HPDE6-E6E7 (cell line): ENCODE measurements around the gene SPATA33.
"Not testable (repeated sequence)": the region's sequence is repeated elsewhere in the genome, so short reads cannot be mapped to it uniquely, and the experiment has no call there.

Experiments
- DNase-seq: peaks from one replicate; pipeline ENCODE4 v3.0.0; 2011; ENCODE audit warnings: missing footprints; ENCODE audit errors: extremely low spot score

SPATA33 gene

DNA sequence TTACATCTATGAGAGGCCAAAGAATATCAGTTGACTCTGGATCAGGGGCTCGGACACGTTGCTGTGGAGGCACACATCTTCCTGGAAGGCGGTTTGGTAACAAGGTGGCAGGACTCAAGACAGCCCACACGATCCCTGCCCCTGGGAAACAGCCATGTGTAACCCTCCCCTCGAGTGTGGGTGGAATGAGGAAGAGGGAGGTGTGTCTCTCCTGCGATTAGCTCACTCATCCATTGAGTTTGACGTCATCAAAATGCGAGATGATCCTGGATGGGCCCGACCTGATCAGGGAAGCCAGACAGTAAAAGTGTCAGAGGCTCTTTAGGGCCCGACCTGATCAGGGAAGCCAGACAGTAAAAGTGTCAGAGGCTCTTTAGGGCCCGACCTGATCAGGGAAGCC is 6.6 kb downstream of the SPATA33 start:
- DNase-seq, result not testable (repeated sequence)

DNA sequence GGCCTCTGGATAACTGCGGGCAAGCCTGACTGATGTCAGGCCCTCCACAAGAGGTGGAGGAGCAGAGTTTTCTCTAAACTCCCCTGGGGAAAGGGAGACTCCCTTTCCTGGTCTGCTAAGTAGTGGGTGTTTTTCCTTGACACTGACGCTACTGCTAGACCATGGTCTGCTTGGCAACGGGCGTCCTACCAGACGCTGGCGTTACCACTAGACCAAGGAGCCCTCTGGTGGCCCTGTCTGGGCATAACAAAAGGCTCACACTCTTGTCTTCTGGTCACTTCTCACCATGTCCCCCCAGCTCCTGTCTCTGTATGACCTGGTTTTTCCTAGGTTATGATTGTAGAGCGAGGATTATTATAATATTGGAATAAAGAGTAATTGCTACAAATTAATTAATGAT is 9.4 kb downstream of the SPATA33 start:
- not testable (repeated sequence) for DNase-seq

DNA sequence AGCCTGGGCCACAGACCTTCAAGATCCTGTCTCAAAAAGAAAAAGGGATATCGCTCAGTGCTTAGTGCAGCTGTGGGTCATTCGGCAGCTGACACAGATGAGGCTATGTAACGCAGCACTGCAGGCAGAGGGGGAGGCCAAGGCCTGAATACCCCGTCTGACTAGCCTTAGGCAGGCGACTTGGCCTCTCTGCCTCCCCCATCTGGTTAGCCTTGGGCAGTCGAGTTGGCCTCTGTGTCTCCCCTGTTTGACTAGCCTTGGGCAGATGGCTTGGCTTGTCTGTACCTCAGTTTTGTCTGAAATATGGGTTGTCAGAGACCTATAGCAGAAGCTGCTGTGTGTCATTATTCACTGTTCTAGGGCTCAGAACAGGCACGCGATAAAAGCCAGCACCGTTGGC is 10.0 kb downstream of the SPATA33 start:
- no peak for DNase-seq

DNA sequence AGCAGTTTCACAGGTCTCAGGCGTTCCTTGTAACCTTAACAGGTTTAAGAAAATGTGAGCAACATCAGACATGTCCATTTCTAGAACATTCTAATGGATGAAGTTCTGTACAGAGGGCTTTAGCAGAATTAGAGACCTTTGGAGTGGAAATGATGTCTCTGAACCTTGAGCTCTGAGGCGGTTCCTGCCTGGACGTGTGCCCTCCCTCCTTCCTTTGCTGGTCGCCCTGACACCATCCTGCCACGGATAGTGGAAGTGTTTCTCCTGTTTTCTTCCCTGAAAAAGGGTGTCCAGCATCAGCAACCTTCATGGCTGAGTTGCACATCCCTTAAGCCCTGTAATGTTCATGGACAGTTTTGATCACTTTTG is 11.1 kb downstream of the SPATA33 start:
- DNase-seq, result no peak

DNA sequence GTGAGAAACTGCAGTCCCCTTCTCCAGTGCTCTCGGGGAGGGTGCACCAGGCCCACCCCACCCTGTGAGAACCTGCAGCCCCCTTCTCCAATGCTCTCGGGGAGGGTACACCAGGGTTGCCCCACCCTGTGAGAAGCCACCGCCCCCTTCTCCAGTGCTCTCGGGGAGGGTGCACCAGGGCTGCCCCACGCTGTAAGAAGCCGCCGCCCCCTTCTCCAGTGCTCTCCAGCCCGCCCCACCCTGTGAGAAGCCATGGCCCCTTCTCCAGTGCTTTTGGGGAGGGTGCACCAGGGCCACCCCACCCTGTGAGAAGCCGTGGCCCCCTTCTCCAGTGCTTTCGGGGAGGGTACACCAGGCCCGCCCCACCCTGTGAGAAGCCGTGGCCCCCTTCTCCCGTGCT is 12.1 kb downstream of the SPATA33 start:
- DNase-seq, result no peak

DNA sequence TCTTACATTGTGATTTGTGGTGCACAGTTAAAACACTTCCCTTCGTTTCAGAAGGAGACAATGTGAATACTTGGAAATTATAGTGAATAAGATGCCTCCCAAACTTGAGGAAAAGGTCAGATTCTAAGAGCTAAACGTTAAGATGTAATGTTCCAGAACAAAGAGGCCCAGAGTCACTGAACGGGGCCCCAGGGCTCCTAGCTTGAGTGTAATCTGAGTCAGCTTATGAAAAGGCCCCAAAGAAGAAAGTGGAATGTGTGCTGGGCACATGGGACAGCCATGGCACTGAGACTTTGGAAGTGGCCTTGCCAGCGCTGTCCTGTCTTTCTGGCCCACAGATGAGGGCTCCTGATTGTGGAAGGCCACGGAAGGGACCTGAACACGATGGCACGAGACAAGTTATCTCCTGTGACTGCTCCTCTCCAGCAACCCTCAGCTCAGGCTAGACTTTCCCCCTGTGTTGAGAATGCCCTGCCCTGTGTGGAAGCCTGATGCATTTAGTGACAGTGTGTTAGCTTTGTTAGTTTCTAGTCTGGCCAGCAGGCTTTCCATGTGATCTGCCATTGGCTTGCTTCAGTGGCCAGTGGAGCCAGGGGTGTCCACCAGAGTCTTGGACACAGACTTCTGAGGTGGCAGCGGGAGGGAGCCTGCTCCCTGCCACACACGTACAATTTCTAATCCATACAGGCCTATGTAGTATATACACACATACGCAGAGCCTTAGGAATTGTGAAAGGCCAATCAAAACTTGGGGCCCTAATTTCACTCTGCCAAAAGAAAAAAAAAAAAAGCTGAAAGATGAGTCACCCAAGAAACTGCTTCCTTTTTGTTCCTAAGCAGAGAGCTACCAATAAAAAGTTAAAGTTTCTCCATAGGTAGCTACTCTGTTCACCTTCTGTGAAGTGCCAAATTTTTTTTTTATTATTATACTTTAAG is 13.1 kb downstream of the SPATA33 start:
- DNase-seq, result peak; percentile 48

DNA sequence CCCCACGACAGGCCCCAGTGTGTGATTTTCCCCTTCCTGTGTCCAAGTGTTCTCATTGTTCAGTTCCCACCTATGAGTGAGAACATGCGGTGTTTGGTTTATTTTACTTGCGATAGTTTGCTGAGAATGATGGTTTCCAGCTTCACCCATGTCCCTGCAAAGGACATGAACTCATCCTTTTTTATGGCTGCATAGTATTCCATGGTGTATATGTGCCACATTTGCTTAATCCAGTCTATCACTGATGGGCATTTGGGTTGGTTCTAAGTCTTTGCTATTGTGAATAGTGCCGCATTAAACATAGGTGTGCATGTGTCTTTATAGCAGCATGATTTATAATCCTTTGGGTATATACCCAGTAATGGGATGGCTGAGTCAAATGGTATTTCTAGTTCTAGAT is 13.9 kb downstream of the SPATA33 start:
- DNase-seq, result not testable (repeated sequence)

DNA sequence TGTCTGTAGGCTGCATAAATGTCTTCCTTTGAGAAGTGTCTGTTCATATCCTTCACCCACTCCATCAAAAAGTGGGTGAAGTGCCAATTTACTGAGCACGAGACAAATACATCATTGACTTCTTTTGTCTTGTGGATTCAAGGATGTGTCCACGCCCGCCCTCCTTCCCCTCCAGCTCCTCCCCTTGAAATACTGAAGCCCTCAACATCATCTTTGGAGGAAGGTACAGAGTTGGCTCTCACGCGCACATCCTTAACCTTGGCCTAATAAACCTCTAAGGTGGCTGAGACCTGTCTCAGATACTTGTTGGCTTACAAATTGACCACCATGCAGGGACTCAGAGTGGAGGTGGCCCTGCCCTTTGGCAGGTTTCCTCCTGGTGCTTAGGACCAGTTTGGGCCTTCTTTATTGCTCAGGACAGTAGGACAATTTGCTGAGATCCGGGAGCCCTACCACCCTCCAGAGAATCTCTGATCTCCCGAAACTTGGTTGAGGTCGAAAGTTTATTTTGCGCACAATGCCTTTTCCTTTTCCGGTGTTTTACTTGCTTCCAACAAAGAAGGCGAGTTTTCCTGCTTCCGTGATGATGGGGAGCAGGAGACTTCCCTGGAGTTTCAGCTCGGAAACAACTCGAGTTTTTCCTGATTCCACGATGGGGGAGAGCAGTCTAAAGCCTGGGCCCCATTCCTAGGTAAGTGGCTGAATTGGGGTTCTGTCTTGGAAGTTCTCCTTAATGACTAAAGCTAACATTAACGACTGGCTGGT is 14.7 kb downstream of the SPATA33 start:
- no peak for DNase-seq

DNA sequence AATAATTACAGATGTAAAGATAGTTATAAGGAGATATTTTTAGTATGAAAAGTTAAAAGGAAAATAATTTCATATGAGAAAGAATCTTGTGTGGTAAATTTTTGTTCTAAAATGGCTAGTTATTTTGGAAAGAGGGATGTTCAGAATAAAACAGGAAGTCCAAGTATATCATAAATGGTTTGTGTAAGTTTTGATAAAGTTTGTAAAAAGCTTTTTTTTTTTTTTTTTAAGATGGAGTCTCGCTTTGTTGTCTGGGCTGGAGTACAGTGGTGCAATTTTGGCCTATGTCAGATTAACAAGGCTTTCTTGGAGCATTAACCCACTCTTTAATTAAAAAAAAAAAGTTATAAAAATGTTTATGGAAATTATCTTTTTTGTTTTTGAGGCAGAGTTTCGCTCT is 20.6 kb downstream of the SPATA33 start:
- DNase-seq, result no peak

DNA sequence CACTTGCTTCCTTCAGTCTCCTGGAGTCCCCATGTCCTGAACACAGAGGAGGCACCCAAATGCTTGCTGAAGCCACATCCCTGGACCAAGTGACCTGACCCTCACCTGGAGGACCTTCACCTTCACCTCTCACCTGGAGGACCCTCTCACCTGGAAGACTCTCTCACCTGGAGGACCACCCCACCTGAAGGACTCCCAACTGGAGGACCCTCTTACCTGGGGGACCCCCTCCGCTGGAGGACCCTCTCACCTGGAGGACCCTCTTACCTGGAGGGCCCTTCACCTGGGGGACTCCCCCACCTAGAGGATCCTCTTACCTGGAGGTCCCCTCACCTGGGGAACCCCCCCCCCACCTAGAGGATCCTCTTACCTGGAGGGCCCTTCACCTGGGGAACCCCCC is 28.3 kb downstream of the SPATA33 start:
- no peak for DNase-seq

DNA sequence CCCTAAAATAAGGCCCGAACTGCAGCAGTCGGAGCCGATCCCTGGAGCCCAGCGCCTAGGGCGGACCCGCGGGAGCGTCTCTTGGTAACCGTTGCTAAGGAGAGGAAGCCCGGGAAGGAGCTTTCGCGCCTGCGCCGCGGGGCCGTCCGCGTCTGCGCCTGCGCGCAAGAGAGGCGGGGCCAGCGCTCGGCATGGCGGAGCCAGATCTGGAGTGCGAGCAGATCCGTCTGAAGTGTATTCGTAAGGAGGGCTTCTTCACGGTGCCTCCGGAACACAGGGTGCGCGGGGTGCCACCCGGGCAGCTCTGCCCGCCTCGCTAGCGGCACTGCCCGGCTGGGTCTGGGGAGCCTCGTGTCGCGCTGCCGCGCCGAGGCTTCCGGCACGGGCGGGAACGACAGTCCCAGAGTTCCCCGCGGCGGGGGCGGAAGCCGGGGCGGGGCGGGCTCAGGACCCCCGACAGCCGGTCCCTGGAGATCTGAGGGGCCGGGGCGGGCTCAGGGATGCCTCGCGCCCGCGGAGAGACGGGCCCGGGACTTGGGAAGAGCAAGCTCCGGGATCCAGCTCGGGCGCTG is 29.0 kb downstream of the SPATA33 start, which contains the start of gene CDK10:
Gene CDK10, plus strand, starts transcription at position 170 of the 572 bp plus-strand sequence. Its CDS starts 22 bp downstream, at position 192.
- DNase-seq, result peak; percentile 96

DNA sequence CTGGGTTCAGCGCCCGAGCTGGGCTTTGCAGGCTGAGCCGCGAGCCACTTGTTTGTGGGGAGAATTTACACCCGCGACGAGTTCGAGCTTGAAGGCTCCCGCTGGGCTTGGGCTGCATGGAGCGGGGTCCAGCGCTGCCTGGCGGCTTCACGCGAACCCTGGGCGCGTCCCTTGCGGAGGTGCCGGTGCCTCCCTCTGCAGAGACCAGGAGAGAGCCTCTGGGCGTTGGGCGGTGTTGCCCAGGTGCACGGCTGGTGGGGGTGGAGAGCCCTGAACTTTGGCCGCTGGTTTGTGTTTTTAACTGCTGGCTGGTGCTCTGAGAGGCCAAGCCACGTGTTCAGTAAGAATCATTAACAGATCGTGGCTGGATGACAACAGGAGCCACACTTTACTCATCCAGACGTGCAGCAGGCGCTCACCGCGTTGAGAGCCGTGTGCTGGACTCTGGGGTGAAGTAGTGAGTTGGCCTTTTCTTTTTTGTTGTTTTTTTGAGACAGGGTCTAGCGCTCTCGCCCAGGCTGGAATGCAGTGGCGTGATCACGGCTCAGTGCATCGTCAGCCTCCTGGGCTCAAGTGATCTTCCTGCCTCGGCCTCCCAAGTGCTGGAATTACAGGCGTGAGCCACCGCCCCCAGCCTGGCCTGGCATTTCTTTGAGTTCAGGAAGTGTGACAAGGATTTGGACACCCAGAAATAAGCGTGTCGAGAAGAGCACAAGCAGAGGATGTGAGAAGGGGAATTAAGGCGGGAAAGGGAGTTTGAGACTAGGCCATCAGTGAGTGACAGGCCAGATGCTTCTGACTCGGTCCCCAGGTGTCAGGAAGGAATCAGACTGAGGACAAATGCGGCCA is 29.7 kb downstream of the SPATA33 start:
- DNase-seq, result peak; percentile 49

DNA sequence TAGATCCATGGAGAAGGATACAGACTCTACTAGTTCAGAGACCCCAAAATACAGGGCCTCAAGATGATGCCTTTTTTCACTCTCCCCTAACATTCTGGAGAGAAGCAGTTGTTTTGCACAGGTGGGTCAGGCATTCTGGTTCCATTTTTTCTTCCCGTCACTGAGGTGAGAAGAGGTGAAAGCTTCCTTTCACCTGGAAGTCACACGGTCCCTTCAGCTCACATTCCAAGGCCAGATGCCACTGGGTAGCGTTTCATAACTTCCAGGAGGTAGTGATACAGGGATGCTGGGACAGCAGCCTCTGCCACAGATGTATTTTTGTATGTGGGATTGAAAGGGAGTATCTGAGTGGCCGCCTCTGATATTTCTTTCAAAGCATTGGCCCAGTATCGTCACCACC is 30.8 kb downstream of the SPATA33 start:
- DNase-seq, result no peak

DNA sequence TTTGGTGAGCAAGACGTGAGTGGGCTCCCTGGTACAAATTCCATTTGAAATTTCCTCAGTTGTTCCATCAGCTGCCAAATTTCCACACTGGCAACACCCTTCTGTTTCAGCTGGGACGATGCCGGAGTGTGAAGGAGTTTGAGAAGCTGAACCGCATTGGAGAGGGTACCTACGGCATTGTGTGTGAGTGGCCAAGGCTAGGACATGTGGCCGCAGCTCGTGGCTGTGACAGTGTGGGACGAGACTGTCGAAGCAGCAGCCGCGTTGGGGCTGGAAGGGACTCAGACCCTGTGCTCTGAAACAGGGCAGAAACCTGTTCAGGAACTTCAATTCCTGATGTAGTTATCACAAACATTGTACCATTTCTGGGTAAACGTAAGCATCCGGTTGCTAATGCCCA is 31.5 kb downstream of the SPATA33 start:
- no peak for DNase-seq

DNA sequence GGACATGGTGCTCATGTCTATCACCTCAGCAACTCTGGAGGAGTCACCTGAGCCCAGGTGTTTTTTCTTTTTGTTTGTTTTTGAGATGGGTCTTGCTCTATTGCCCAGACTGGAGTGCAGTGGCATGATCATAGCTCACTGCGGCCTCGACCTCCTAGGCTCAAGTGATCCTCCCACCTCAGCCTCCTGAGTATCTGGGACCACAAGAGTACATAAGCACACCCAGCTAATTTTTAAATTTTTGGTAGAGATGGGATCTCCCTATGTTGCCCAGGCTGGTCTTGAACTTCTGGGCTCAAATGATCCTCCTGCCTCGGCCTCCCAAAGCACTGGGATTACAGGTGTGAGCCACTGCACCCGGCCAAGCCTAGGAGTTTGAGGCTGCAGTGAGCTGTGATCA is 32.0 kb downstream of the SPATA33 start:
- DNase-seq, result not testable (repeated sequence)

DNA sequence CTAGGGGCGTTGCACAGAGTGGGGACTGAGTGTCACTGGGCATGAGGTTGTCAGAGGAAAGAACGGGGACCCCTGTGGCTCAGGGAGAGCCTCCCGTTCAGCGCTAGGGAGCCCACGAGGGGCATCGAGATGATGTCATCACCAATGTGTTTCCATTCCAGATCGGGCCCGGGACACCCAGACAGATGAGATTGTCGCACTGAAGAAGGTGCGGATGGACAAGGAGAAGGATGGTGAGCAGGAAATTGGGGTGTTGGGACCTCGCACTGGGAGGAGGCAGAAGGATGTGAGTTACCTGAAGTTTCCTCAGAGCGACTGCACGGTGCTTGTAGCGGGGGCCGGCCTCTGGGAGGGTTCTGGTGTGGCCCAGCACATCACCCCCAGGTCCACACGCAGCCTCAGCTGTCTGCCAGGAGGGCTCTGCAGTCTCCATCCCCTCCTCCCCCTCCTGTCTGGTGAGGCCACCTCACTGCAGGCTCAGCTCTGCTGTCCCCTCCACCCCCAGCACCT is 32.8 kb downstream of the SPATA33 start:
- no peak for DNase-seq

DNA sequence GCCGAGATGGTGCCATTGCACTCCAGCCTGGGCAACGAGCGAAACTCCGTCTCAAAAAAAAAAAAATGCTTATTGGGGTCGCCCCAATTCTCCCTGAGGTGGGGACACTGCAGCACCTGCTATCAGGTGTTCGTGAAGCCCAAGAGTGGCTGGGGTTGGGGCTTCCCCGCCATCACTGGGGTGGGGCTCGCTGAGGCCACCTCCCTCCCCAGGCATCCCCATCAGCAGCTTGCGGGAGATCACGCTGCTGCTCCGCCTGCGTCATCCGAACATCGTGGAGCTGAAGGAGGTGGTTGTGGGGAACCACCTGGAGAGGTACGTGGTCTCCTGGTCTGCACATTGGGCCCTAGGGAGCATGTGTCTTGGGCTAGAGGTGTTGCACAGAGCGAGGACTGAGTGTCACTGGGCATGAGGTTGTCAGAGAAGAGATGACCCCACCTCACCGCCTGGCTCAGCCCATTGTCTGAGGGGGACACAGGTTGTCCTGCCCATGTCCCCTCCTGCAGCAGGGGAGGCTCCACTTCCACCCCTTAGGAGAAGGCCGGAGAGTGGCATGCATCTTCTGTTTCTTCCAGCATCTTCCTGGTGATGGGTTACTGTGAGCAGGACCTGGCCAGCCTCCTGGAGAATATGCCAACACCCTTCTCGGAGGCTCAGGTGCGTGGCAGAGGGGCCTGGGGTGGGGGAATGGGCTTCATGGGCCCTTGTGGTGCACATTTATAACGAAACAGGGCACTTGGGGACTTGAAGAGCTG is 33.8 kb downstream of the SPATA33 start:
- no peak for DNase-seq

DNA sequence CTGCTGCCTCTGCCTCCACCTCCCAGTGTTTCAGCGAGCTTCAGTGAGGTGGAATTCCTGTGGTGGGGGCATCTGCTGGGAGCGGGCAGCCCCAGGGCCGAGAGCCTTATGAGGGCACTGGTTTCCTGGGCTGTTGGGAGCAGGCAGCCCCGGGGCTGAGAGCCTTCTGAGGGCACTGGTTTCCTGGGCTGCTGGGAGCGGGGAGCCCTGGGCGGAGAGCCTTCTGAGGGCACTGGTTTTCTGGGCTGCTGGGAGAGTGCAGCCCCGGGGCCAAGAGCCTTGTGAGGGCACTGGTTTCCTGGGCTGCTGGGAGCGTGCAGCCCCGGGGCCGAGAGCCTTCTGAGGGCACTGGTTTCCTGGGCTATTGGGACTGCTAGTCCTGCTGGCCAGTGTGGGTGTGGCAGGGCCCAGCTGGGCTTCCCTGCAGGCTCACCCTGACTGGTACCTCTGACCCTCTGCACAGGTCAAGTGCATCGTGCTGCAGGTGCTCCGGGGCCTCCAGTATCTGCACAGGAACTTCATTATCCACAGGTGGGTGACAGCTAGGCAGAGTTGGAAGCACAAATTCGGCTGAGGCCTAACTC is 34.4 kb downstream of the SPATA33 start:
- no peak for DNase-seq

DNA sequence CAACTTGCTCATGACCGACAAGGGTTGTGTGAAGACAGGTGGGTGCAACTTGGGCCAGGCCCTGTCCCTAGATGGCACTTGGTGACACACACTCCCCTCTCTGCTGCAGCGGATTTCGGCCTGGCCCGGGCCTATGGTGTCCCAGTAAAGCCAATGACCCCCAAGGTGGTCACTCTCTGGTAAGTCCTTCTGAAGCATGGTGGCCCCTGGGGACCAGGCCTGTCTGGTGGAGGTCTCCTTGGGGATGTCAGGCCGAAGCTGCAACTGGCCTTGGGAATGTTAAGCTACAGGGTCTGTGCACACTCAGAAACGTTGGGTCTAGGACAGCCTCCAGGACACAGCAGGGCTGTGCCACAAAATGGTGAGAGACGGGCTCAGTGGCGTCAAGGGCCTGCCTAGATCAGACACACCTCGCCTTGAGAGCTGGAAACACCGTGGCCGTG is 35.7 kb downstream of the SPATA33 start:
- DNase-seq, result no peak
